A673 (cell line): Measurements from ENCODE around the gene AKNA.

Experiments used
- CTCF ChIP-seq: fragments of 300-800, 200-600 bp; sonication (generic); conservative IDR thresholded peaks from 2 replicates; pipeline ENCODE4 v1.5.1; 2017; ENCODE audit warnings: low read depth, mild to moderate bottlenecking, antibody characterized with exemption, low read length, moderate library complexity, mixed read lengths
- EZH2 ChIP-seq: fragments of 200-600 bp; sonication (generic); IDR thresholded peaks from 2 replicates; pipeline ENCODE4 v1.6.1; 2017; ENCODE audit warnings: borderline replicate concordance, low read depth, mild to moderate bottlenecking, mixed read lengths, antibody characterized with exemption, low read length; ENCODE audit not compliant: poor library complexity, severe bottlenecking

DNA sequence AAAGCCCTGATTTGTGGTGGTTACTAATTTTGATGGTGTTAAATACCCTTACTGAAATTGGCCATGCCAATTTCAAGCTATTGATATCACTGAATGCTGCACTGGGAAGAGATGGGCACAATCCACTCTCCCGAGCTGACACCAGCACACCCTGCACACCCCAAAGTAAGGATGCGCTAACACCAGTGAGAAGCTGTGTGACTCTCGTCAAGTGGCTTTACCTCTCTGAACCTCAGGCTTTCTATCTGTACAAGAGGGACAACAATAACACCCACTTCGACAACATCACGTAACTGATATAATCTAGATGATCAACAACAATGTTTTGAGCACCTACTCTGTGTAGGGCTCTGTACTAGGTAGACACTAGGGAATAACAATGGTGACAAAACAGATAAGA lies 8.0 kb upstream of the AKNA start:
- TF ChIP-seq CTCF: no peak
- TF ChIP-seq EZH2: no peak
